ENCODE measurements around the gene SLC38A8. TPM values are rescaled to one million over a fixed set of nuclear protein-coding genes. Genes with fewer than 3 reads are reported as not detected.

Gene SLC38A8
- total RNA-seq, 2 donors from 2014 or later = not detected

DNA sequence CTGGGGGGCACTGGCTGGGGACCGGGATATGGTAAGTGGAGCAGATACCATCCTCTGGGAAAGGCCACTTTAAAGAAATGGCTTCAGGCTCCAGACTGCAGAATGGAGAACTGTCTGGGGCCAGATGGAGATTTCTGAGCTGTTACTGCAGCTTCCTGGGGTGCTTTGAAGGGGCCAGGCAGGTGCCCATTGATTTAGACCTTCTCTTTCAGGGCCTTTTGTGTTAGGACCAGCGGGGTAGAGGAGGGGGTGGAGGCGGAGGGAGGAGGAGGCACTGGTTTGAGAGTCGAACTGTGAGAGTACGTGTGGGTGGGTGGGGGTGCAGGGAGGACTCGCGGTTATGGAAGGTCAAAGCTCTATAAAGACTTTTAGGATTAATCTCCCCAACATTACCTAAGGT, 63.2 kb downstream of the SLC38A8 start:
- intact Hi-C loops (cut with DNase I) = loop anchor here in 1 of 2 donors (10.0 kb wide), 1 partner anchor 205 kb away; the partner anchor contains the start of gene TAF1C
- DNase-seq = no peak
- ATAC-seq = no peak

DNA sequence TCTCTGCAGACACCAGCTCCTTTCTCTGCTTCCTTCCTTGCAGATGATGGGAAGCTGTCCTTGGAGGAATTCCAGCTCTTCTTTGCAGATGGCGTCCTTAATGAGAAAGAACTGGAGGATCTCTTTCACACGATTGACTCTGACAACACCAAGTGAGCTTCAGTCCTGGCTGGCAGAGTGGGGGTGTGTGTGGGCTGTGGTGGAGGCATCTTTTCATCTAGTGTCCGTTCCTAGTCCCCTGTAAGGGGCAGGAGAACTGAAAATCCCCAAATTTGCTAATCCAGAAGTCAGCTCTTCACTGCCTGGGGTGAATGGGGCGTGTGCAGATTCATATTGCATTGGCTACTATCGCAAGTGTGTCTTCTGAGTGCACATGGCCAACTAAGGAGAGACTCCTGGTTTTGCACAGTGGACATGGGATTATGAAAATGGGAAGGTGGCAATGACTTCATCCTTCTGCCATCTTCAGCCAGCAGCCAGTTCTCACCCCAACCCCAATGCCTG, 64.1 kb downstream of the SLC38A8 start:
- no peak for ATAC-seq
- no peak for DNase-seq
- intact Hi-C loops (cut with DNase I) = loop anchor here in 1 of 2 donors (10.0 kb wide), 1 partner anchor 206 kb away; the partner anchor contains the start of gene TAF1C

DNA sequence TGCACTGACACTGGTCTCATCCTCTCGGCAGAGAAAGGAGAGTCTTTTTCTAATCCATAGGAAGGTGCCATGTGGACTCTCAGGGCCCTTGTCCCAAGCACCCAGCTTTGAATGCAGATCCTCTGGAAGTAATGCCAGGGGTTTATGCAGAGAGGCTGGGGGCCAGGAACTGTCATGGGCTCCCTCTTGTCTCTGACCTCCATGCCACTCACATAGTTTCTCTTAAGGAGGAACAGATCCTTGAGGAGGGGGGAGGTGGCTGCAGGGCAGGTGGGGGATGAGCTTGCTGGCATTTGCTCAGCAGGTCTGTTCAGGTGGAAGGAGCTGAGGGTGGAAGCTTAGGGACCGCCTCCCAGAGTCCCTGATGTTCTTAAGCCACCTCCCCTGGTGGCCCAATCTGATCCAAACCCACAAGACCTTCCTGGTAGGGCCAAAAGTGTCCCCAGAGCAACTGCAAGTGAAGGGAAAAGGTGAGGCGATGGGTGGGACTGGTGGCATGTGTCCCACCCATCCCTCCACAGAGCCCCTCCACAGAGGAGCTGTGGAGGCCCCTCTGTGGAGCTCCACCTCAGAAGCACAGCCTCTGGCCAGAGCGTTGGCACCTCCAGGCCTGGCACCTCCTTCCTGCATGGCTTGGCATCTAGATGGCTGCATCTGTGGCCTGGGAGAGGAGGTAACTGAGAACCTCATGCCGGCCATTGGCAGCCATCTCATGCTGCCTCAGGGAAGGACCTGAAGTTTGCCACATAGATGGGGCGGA, 65.4 kb downstream of the SLC38A8 start:
- intact Hi-C loops (cut with DNase I) = loop anchor here in 1 of 2 donors (10.0 kb wide), 1 partner anchor 208 kb away; the partner anchor contains the start of gene TAF1C
- ATAC-seq = no peak
- no peak for DNase-seq

DNA sequence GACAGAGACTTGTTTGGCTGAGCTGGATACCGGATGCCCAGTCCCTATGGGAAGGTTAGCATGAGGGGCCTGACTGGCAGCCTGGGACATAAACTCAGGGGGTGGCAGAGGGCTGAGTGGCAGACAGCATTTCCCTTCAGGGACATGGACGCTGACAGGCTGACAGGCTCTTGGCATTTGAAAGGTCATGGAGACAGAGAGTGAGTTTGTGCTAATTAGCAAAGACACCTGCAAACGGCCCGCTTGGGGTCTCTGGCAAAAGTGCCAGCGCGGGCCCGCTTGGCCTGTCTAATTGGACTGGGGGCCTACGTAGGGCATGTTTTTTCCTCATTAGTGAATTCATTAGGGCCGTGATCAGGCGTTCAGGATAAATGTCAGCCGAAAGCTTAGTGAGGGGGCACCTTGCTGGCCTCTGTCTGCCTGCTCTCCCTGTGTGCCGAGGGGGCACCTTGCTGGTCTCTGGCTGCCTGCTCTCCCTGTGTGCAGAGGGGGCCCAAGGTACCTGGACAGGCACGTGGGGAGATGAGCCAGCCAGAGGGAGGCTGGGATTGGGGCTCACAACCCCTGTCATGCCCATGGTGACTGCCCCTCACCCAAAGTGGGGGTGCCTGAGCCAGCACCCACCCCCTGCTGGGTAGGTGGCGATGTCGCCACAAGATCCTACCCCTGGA, 66.9 kb downstream of the SLC38A8 start:
- intact Hi-C loops (cut with DNase I) = loop anchor here in 1 of 2 donors (10.0 kb wide), 1 partner anchor 209 kb away; the partner anchor contains the start of gene TAF1C
- DNase-seq (no peak), ATAC-seq (no peak)

DNA sequence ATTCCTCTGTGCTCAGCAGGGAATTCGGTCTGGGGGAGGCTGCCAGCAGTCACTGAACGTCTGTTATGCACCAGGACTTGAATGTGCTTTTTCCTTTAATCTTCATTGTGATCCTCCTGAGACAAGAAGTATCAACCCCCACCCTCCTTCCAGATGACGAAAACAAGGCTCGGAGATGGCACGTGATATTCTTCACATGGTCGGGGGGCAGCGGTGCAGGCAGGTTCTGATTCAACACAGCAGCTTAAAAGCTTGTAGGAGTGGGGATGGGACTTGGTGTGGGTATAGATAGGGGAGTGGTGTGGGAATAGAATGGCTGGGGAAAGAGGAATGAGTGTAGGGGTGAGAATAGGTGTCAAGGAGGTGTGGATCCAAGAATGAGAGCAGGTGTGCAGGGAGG, 68.1 kb downstream of the SLC38A8 start:
- intact Hi-C loops (cut with DNase I) = loop anchor here (5.0 to 10.0 kb wide), 2 partner anchors 203 to 210 kb away; partner anchors contain the start of gene TAF1C (in 1 of the 2)
- ATAC-seq = no peak
- DNase-seq = no peak

DNA sequence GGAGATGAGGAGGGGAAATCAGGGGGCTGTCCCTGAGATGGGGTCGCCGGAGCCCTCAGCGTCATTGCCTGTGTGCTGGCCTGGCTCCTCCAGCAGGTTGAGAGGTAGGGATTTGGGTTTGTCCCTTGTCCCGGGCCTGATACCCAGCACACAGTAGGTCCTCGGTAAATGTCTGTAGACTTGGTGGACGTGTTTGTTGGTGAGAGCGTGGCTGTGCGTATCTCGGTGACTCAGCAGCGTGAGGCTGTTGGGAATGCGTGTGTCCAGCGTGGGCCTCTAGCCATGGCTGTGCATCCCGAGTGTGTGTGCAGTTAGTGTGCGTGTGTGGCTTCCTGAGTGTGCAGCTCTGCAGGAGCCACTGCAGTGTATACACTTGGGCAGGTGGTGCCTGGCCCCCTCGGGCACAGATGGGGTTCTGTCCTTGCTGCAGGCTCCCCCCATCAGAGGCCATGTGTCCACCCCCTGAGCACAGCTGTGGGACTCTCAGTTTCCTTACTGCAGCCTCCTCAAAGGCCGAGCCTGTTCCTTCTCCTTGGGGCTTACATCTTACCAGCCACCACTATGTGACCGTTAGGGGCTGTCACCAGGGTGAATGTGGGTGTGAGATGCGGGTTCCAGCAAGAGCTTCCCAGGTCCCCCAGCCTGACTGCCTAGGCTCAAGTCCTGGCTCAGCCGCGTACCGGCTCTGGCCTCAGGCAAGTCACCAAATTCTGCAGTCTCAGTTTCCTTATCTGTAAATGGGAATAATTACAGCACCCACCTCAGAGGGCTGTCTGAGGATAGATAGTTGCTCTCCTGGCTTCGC, 68.8 kb downstream of the SLC38A8 start:
- ATAC-seq (no peak), DNase-seq (no peak)
- intact Hi-C loops (cut with DNase I) = loop anchor here (5.0 to 10.0 kb wide), 2 partner anchors 204 to 211 kb away; partner anchors contain the start of gene TAF1C (in 1 of the 2)

DNA sequence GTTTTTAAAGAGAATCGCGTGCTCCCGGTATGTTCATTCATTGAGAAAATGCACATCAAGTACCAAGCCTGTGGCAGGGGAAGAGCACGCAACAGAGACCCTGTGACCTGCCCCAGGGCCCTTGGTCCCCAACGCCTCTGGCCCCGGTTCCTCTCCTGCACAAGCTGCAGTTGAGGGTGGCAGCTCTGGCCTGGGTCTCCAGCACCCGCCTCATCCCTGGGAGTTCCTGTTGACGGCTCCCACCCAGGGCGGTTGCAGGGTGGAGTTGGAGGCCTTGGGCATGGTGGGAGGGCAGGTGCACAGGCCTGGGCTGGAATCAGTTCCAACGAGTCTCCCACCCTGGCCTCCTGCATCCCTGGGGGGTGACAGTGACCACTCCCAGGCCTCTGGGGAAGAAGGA, 69.5 kb downstream of the SLC38A8 start:
- intact Hi-C loops (cut with DNase I) = loop anchor here (5.0 to 10.0 kb wide), 2 partner anchors 204 to 212 kb away; partner anchors contain the start of gene TAF1C (in 1 of the 2)

DNA sequence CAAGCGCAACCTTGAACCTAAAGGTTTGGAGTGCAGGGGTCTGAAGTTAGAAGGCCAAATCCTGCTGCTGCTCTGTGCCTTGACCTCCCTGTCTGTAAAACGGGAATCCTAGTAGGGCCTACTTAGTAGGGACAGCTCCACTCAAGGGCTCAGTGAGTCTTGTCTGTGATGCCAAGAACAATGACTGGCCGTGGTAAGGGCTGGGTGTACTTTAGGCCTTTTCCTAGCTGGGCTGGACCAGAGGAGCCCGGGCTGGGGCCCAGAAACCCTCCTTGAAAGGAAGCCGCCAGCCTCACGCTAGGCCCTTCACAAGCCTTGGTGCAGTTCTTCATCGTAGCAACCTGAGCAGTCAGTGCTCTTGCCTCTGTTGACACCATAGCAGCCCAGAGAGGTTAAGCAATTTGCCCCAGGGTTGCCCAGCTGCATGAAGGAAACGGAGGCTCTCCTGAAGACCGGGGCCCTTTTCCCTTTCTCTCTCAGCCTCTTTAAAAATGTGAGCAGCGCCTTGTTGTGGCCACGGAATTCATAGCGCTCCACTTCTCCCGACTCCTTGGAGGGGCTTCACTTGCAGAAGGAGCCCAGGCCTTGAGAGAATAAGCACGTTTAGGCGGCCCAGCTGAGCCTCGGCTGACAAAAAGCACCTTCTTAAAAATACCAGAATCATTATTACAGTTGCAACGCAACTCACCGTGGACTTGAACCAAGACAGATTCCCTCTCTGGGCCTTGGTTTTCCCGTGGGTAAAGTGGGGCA, 70.2 kb downstream of the SLC38A8 start:
- DNase-seq = no peak
- intact Hi-C loops (cut with DNase I) = loop anchor here (5.0 to 10.0 kb wide), 2 partner anchors 205 to 212 kb away; partner anchors contain the start of gene TAF1C (in 1 of the 2)
- ATAC-seq = no peak

More for the DNA sequence above, 69.5 kb downstream of the SLC38A8 start:
- no peak for ATAC-seq
- no peak for DNase-seq

DNA sequence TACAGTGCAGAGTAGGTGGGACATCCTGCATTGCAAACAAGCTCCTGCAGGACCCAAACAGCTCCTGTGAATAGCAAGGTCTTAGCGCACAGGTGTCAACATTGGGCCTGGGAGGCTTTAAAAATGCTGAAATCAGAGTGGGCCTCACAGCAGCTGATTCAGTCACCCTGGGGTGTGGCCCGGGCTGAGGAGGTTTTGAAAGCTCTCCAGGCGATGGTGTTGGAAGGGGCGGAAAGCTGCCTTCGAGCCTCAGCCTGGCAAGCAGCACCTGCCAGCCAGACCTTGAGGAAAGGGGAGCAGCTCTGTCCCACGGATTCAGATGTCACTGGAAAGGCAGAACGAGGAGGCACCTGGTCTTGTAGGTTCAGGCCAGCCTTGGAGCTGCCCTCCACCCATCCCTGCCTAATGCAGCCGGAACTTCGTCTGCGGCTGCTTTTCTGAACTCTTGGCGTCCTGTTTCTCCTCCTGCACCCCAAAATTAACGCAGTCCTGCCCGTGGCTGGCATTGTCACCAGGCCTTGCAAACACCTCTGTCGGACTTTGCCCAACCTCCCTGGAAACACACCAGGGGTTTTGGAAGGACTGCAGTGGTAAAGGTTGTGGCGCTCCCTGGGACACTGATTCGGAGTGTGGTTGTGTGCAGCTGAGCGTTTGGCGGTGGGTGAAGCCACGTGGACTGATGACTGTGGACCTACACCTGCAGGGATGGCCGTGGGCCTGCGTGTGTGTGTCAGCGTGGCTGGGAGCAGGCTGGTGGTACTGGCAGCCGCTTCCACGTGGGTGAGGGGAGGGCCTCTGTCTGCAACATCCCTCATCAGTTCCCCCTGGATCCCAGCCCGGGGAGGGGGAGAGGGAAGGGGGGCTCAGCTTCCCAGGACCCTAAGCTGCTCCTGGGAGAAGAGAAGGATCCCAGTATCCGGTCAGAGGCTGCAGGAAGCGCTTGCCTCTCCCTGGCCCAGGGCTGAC, 71.1 kb downstream of the SLC38A8 start:
- DNase-seq (peak; percentile 13), ATAC-seq (no peak)
- intact Hi-C loops (cut with DNase I) = loop anchor here (5.0 to 10.0 kb wide), 2 partner anchors 206 to 213 kb away; partner anchors contain the start of gene TAF1C (in 1 of the 2)

DNA sequence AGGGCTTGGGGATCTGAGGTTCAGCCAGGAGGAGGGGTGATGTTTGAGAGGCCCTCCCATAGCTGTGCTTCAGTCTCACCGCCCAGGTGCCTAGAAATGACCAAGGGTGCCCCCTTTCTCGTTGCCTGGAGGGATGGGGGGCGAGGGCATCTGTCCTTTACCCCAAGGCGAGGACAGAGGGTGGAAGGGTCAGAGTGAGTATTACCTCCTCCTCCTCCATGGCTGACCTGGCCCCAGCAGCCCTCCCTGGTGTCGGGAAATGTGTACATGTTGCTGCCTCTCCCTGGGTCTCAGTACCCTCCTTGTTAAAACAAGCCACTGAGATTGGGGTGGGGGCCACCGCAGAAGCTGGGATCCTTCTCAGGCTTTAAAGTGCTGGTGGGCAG, 72.2 kb downstream of the SLC38A8 start:
- intact Hi-C loops (cut with DNase I) = loop anchor here (5.0 to 10.0 kb wide), 2 partner anchors 207 to 214 kb away; partner anchors contain the start of gene TAF1C (in 1 of the 2)
- ATAC-seq = no peak
- DNase-seq = peak; percentile 9

DNA sequence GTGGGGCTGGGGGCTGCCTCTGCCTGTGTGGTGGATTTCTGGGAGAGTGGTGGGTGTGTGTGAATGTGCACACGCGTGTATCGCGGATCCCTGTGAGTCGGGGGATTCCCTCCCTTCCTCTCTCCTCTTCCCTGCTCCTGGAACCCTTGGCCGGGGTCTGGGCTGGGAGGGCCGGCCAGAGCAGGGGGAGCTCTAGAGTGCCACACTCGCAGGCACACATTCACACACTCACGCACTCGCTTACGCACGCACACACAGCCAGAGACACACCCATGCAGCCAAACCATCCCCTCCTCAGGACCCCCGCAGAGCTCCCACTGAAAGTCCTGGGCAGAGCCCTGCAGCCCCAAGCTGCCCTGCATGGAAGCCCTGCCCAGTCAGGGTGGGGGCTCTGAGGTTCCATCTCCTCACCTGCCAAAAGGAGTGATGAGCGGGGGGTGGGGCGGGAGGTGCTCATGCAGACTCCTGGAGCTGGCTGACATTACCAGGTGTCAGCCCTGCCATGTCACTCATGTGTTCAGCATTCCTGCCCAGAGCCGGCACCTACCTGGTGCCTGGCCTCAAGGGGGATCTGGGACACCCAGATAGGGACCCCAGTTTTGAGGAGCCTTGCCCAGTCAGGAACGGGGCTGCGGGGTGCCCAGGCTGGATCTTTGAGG, 72.7 kb downstream of the SLC38A8 start:
- DNase-seq (peak; percentile 15), ATAC-seq (no peak)

DNA sequence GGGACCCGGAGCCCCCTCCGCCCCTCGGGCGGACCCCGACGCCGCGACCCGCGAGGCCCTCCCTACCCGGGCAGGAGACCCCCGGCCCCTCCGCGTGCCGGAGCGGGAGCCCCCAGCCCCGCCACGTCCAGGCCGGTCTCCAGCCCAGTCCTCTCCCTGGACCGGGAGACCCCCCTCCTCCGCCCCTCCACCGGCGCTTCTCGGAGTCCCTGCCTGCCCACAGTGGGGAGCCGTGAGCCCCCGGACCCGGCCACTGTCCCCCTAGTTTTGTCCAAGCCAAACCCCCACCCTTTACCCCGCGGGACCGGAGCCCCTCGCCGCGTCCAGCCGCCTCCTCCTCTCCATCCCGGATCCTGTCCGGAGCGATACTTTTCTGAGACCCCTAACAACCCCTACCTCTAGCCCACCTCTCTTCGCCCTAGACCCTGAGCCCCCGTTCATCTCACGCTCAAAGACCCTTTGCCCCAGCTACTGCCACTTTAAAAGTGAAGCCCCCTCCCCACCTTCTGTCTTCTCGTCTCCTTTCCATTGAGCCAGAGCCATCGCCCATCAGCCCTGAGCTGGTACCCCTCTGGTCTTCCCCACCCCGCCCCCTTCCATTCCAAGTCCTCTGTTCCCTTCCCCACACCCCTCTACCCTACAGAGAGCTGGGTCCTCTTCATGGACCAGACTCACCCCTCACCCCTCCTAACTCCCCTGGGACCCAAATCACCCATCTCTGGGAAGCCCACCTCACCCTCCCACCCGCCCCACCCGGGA, 73.5 kb downstream of the SLC38A8 start:
- intact Hi-C loops (cut with DNase I) = loop anchor here in 1 of 2 donors (5.0 to 10.0 kb wide), 2 partner anchors 93 to 516 kb away; no protein-coding TSS in a partner anchor
- no peak for ATAC-seq
- DNase-seq = peak; percentile 15

More for the DNA sequence above, 72.7 kb downstream of the SLC38A8 start:
- intact Hi-C loops (cut with DNase I) = loop anchor here (5.0 to 10.0 kb wide), 4 partner anchors 92 to 515 kb away; partner anchors contain the start of gene TAF1C (in 1 of the 2)

DNA sequence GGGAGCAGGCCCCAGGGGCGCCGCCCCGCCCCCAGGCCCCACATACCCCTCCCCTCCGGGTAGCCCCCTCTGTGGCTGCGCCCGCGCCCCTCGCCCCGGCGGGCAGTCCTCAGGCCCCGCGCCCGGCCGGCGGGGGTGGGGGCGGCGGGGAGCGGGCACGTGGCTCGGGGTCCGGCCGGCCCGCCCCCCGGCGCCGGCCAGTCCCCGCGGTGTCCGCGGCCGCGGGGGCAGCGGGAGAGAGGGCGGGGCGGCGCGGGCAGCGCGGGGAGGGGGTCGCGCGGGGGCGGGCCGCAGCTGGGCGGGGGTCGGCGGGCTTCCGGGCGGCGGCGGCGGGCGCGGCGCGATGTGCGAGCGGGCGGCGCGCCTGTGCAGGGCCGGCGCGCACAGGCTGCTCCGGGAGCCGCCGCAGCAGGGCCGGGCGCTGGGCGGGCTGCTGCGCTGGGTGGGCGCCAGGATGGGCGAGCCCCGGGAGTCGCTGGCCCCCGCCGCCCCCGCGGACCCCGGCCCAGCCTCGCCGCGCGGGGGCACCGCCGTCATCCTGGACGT, 74.2 kb downstream of the SLC38A8 start:
- intact Hi-C loops (cut with DNase I) = loop anchor here in 1 of 2 donors (5.0 to 10.0 kb wide), 2 partner anchors 94 to 516 kb away; no protein-coding TSS in a partner anchor
- peak; percentile 17 to 19 for ATAC-seq
- DNase-seq = peak; percentile 17

DNA sequence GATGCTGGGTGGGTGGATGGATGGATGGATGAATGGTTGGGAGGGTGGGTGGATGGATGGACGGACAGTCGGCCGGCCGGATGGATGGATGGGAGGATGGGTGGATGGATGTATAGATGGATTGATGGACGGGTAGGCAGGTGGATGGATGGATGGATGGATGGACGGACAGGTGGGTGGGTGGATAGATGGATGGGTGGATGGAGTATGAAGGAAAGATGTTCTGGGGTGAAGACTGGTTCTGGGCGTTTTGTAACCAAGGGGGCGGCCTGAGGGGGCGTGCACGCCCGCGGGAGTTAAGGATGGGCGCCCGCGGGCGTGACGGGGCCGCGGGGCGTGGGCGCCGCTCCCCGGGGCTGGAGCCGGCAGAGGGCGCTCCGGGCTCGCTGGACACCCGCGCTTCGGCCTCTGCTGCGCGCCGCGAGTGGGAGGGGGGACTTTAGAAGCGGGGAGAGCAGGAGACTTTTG, 74.7 kb downstream of the SLC38A8 start, which contains the start of gene NECAB2:
Gene NECAB2 (plus strand): TSS at position 407 of the 468 bp plus-strand sequence. CDS start 405 bp downstream, outside the sequence.
- intact Hi-C loops (cut with DNase I) = loop anchor here in 1 of 2 donors (5.0 to 10.0 kb wide), 2 partner anchors 94 to 517 kb away; no protein-coding TSS in a partner anchor
- peak; percentile 70 for DNase-seq
- ATAC-seq = peak; percentile 76

All from left cardiac atrium (tissue), 4 donors.